Measurements from ENCODE around the gene ARL16.

Gene ARL16

DNA sequence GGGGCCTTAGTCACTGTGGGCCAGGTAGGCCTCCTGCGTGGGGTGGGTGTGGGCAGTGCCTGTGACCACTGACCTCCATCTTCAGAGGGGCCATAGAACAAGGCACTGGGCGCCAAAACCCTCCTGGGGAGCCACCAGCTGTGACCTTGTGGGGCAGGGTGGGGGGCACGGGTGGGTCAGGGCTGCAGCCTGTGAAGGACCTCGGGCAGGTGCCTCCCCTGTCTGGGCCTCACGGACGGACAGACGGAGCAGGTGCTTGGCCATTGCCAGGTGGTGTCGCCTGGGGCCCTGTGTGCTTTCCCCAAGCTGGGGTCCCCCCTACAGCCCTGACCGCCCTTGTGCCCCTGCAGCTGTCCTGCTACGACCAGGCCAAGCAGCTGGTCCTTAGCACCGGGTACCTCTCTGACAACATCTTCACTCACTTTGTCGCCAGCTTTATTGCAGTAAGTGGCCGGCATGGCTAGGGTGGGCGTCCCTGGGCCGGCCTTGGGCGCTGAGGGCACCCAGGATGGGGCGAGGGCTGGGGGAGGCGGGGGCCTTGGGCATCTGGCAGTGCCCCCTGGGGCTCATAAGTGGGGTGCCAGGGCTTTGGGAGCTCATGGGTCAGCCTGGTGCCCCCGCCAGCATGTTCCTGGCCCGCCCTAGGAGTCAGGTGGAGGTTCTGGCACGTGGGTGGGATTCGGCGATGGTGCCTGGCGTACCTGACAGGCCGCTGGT is 33.6 kb upstream of the ARL16 start:
- intact Hi-C loops (cut with DNase I; ENCODE audit: low total_unique reads), result no loop called here
- H3K36me3 ChIP-seq, result peaks cover 0 to 34% (median 0%) of the 10 kb centered on the region in 3 donors
- no peak overlapping the region for H3K4me3 ChIP-seq
- no peak for TF ChIP-seq CTCF (IDR thresholded peaks at IDR 0.05)
- no peak for DNase-seq
- H3K4me1 ChIP-seq, result peaks cover 0 to 25% (median 12%) of the 10 kb centered on the region in 4 donors
- peaks cover 0 to 2% of the 10 kb centered on the region in 2 donors for H3K27me3 ChIP-seq
- H3K9me3 ChIP-seq, result no peaks in the 10 kb centered on the region
- H3K27ac ChIP-seq, result no peak overlapping the region

- no peak for TF ChIP-seq CTCF (IDR thresholded peaks at IDR 0.05)
- peaks cover 0 to 28% (median 13%) of the 10 kb centered on the region in 4 donors for H3K4me1 ChIP-seq
Observed at GRCh38 chr17:81716674-81716996, 33.0 kb upstream of the ARL16 start.

GRCh38 chr17:81715872-81716673 is 32.5 kb upstream of the ARL16 start:
- no peak for DNase-seq
- Histone ChIP-seq H3K36me3 (peaks cover 0 to 34% (median 0%) of the 10 kb centered on the region in 3 donors), H3K27me3 (no peaks in the 10 kb centered on the region), H3K4me3 (no peak overlapping the region), H3K4me1 (peaks cover 0 to 34% (median 18%) of the 10 kb centered on the region in 4 donors), H3K9me3 (no peaks in the 10 kb centered on the region), H3K27ac (no peak overlapping the region)
- TF ChIP-seq CTCF (IDR thresholded peaks at IDR 0.05), result no peak
- intact Hi-C loops (cut with DNase I; ENCODE audit: low total_unique reads), result no loop called here

More at GRCh38 chr17:81716674-81716996, 33.0 kb upstream of the ARL16 start:
- no peak for DNase-seq
- Histone ChIP-seq H3K27ac (no peak overlapping the region), H3K27me3 (no peaks in the 10 kb centered on the region), H3K9me3 (no peaks in the 10 kb centered on the region), H3K4me3 (no peak overlapping the region), H3K36me3 (peaks cover 0 to 34% (median 0%) of the 10 kb centered on the region in 3 donors)
- intact Hi-C loops (cut with DNase I; ENCODE audit: low total_unique reads), result no loop called here

- H3K4me3 ChIP-seq, result no peak overlapping the region
- DNase-seq, result no peak
- peaks cover 0 to 42% (median 24%) of the 10 kb centered on the region in 4 donors for H3K4me1 ChIP-seq
- intact Hi-C loops (cut with DNase I; ENCODE audit: low total_unique reads), result no loop called here
- peaks cover 0 to under 1% of the 10 kb centered on the region in 2 donors for H3K27me3 ChIP-seq
- no peak for TF ChIP-seq CTCF (IDR thresholded peaks at IDR 0.05)
- H3K27ac ChIP-seq, result no peak overlapping the region
- no peaks in the 10 kb centered on the region for H3K9me3 ChIP-seq
- peaks cover 0 to 34% (median 0%) of the 10 kb centered on the region in 3 donors for H3K36me3 ChIP-seq
Observed at GRCh38 chr17:81715107-81715871, 31.7 kb upstream of the ARL16 start.

GRCh38 chr17:81714412-81715106 is 31.0 kb upstream of the ARL16 start:
- Histone ChIP-seq H3K27me3 (peaks cover 0 to 7% of the 10 kb centered on the region in 2 donors), H3K36me3 (peaks cover 0 to 34% (median 0%) of the 10 kb centered on the region in 3 donors), H3K4me3 (no peak overlapping the region), H3K27ac (no peak overlapping the region), H3K4me1 (peaks cover 0 to 43% (median 25%) of the 10 kb centered on the region in 4 donors), H3K9me3 (no peaks in the 10 kb centered on the region)
- intact Hi-C loops (cut with DNase I; ENCODE audit: low total_unique reads), result no loop called here
- no peak for TF ChIP-seq CTCF (IDR thresholded peaks at IDR 0.05)
- DNase-seq, result no peak
